DOHH2 (cell line): ENCODE data around the gene ZNF335.

ENCODE experiments used
- CTCF ChIP-seq: fragments of 200-600 bp; sonication (generic); IDR thresholded peaks from one replicate; pipeline ENCODE4 v1.5.1; 2014; ENCODE audit warnings: antibody characterized with exemption, mild to moderate bottlenecking, low read depth, low read length; ENCODE audit not compliant: poor library complexity, severe bottlenecking
- EZH2phosphoT487 ChIP-seq: fragments of 200-600 bp; sonication (generic); IDR thresholded peaks from 2 replicates; pipeline ENCODE4 v1.6.1; 2017; ENCODE audit warnings: borderline replicate concordance, mild to moderate bottlenecking, antibody characterized with exemption, low read length, moderate library complexity, mixed read lengths

- TF ChIP-seq CTCF = no peak
- no peak for TF ChIP-seq EZH2phosphoT487
These were observed 27.6 kb downstream of the ZNF335 start for GRCh38 chr20:45944151-45944964.
